Measurements from ENCODE around the gene ACTN3.
"Not testable (repeated sequence)": the region's sequence is repeated elsewhere in the genome, so short reads cannot be mapped to it uniquely, and the experiment has no call there.

ACTN3 gene

DNA sequence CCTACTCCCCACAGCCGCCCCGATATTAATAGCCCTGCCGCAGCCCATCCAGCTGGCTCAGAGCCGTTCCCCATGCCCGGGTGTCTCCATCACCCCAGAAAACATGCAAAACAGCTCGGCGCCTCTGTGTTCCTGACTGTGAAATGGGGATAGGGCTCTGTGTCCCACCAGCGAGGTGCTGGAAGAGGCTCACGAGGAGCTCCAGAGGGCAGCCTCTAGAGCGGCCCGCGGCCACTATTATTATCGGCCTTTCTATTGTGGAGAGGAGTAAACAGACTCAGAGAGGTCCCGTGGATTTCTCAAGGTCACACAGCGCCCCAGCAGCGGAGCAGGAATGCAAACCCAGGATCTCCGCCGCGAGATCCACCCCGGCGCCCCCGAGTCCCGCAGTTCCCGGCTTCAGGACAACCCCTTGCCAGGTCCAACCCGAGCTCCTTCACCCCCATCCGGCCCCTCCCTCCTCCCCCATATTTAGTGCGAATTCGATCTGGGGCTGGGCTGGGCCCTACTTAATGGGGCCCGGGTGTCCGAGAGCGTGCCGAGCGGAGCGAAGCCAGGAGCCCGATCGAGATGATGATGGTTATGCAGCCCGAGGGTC, at the start of gene ACTN3:
ACTN3 (plus strand) TSS at position 536 of the 598 bp plus-strand sequence; CDS start at position 571, 35 bp downstream.
- no peak for DNase-seq (ENCODE audit: low read depth in 2 of 2)

DNA sequence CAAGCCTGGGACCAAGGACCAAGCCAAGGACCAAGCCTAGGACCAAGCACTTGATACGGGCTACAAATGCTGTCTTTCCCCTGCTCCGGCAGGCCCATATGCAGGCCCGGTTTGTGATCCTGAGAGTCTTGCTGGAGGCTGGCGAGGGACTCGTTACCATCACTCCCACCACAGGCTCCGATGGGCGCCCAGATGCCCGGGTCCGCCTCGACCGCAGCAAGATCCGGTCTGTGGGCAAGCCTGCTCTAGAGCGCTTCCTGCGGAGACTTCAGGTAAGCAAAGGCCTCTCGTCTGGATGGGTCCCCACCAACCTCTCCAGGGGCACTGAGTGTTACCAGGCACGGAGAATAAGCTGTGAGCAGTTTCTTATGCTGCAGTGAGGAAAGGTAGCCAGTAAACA, 49.5 kb upstream of the ACTN3 start:
- DNase-seq (ENCODE audit: low read depth in 2 of 2), result no peak

DNA sequence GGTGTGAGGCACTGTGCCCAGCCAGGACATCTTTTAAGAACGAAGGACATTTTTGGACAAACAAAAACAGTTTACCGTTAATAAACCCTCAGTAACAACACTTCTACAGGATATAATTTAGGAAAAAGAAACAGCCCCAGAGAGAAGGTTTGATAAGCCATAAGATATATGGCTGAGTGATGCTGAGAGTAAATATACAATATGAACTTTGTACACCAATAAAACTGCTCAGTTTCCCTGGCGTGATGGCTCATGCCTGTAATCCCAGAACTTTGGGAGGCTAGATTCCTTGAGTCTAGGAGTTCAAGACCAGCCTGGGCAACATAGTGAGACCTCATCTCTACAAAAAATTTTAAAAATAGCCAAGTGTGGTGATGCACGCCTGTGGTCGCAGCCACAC, 48.2 kb upstream of the ACTN3 start:
- no peak for DNase-seq (ENCODE audit: low read depth in 2 of 2)

DNA sequence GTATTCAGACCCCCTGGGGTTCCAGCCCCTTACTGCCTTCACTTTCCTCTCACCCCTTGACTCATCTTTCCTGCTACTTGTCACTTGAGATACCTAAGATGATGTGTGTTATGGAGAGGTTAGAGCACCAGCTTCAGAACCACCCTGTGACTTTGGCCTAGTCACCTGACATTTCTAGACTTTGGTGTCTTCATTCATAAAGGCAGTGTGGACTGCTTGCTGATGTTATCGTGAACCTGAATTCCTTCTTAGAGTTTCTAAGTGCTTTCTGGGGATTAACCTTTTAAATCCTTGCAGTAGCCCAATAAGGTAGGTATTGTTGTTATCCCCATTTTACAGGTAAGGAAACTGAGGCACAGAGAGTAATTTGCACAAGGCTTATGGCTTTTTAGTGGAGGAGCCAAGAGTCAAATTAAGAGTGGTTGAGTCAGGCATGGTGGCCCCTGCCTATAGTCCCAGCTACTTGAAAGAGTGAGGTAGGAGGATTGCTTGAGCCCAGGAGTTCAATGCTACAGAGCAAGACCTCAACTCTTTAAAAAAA, 41.4 kb upstream of the ACTN3 start:
- DNase-seq (ENCODE audit: low read depth in 2 of 2), result no peak

DNA sequence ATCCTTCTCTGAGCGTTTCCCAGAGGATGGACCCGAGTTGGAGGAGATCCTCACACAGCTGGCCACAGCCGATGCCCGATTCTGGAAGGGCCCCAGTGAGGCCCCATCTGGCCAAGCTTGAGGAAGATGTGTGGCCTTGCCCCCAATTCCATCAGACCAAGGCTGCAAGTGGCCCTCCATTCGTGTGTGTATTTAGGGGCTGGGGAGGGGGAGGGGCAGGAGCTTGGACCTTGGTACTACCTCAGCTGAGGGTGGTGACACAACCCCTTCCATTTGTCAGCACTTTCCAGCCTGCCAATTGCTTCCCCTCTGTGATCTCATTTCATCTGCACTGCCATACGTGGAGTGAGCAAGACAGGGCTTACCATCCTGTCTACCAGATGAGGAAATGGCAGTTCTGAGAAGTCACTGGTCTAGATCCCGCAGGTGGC, 37.6 kb upstream of the ACTN3 start:
- no peak for DNase-seq (ENCODE audit: low read depth in 2 of 2)

DNA sequence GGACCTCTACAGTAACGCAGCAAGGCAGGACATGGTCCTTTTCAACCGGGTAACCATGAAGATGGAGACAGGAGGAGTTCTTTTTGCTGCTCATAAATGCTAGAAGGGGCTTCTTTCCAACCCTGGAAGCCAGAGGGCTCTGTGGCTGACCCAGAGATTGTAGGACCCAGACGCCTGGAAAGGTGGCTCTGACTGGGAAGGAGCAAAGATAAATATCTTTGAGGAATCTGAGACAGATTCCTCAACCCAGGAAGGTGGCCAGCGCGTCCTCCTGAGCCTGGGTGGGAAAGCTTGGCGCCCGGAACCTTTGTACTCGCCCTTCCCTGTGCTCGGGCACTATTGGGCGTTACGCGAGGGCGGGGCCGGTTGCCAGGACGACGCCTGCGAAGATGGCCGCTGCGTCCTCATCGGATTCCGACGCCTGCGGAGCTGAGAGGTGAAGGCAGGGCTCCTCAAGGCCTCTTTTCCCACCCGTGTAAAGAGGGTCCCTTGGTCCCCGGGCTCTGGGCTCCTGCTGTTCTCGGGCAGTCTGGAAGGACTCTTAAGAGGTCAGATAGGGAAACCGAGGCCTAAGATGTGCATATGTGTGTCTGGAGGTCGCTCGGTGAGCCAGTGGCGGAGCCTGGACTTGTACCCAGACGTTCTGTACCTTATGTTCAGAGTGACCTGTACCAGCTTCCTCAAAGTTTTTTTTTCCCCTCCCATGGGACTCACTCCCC, 36.3 kb upstream of the ACTN3 start, which contains the start of gene BBS1:
BBS1 (plus strand) TSS at position 365 of the 719 bp plus-strand sequence; CDS start at position 390, 25 bp downstream.
- peak; percentile 72 to 84 for DNase-seq (ENCODE audit: low read depth in 2 of 2)

DNA sequence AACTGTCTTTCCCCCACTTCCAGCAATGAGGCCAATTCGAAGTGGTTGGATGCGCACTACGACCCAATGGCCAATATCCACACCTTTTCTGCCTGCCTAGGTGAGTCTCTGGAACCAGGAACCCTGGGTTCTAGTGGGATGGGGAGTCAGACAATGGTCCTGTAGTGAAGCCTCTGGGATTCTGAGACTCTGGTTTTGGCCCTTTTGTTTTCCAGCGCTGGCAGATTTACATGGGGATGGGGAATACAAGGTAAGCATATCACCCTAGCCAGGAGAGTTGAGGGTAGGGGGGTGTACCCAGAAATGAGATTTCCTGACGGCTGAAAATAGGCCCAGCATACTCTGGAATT, 35.7 kb upstream of the ACTN3 start:
- no peak for DNase-seq (ENCODE audit: low read depth in 2 of 2)

DNA sequence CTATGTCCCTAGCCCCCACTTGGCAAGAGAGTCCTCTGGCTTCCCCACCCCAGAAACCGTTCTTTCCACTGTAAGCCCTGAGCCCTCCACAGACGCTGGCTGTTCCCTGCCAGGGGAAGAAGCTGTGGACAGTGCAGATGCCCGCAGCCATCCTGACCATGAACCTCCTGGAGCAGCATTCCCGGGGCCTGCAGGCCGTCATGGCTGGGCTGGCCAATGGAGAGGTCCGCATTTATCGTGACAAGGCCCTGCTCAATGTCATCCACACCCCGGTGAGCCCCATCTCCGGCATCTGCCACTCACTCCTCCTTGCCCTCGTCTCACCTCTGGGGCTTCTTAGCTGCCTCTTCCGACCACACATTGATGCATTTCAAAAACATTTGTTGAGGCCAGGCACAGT, 23.1 kb upstream of the ACTN3 start:
- DNase-seq (ENCODE audit: low read depth in 2 of 2), result no peak

DNA sequence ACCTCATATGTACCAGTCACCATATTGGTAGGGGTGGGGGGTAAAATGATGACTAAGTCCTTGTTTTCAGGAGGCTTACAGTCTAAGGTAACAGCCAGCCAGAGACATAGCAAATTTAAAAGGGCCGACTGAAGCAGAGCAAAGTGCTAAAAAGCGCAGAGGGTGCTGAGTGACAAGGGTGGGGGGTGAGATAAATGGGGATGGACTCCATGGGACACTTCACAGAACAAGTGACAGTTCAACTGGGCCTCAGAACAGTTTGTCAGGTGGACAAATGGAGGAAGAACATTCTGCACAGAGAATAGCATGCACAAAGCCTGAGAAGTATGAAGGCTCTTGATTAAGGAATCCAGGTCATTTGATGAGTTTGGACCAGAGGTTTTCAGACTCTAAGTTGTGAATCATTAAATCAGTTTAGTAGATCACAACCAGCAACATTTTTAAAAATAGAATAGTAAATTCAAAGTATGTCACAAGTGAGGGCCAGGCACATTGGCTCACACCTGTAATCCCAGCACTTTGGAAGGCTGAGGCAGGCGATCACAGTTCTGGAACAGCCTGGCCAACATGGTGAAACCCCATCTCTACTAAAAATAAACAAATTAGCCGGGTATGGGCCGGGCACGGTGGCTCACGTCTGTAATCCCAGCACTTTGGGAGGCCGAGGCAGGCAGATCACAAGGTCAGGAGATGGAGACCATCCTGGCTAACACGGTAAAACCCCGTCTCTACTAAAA, 22.2 kb upstream of the ACTN3 start:
- no peak for DNase-seq (ENCODE audit: low read depth in 2 of 2)

DNA sequence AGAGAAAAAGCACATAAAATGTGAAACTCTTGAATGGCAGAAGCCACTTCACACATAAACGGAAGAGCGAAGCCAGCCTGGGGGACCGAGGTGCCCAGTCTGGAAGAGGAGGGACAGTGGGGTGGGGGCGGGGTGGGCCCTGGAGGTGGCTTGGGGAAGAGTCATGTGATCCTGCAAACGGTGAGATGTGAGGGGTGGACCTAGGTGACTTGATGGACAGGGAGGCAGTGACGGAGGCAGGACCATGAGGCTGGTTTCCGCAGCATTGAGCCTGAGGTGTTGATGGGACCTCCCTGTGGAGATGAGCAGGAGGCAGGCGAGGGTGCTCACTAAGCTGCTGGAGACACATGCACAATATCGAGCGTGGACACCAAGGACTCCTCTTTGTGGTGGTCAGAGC, 17.6 kb upstream of the ACTN3 start:
- DNase-seq (ENCODE audit: low read depth in 2 of 2), result no peak

DNA sequence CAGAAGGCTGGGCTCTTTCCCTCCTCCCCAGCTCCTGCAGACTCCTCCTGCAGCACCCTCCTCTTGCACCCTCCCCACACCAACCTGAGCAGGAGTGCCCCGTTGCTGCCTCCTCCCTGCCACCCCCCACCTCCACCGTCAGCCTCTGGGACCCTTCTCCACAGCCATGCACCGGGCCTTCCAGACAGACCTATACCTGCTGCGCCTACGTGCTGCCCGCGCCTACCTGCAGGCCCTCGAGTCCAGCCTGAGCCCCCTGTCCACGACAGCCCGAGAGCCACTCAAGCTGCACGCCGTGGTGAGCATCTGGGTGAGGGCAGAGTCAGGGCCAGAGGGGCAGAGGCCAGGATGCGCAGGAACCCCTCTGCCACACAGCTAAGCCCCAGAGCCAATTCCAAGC, 17.0 kb upstream of the ACTN3 start:
- DNase-seq (ENCODE audit: low read depth in 2 of 2), result no peak

DNA sequence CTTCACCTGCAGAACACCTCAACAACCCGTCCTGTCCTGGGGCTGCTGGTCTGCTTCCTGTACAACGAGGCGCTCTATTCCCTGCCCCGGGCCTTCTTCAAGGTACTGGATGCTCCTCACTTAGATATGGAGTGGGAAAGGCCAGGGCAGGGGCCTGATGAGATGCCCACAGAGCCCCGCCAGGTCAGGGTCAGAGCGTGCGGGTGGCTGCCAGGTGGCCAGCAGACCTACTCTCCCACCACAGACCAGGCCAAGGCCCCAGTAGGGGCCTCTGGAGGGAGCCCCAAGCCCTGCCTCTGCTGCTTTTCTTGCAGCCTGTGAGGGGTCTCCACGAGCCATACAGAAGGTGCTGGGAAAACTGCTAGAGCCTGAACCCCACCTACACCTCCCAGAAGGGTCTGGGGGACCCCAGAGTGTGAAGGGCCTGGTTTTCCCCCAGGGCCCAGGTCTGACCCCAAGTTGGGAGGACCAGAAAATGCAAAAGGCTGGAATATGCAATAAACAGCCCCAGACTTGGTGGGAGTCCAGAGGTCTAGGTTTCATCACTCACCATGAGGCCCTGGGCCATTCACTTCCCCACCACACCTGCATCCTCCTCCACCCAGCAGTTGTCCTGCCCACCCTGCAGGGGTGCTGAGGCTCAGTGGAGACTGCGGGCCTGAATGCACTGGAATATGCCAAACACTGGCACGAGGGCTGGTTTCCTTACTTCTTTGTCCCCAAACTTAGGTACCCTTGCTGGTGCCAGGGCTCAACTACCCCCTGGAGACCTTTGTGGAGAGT, 15.6 kb upstream of the ACTN3 start:
- no peak for DNase-seq (ENCODE audit: low read depth in 2 of 2)

DNA sequence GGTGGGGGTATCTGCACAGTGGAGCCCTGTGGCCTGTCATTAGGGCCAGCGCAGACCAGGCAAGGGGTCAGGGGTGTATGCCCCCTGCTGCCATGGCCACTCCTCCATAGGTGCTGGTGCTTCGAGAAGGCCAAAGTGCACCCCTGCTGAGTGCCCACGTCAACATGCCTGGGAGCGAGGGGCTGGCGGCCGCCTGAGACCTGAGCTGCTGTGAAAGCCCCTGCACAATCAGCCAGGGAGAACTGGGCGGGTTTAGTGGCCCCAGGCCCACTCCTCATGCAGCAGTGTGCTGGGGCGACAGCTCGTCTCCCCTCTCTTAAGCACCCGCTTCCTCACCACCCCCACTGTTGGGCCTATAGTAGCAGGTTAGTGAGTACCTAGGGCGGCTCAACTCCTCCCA, 14.9 kb upstream of the ACTN3 start:
- DNase-seq (ENCODE audit: low read depth in 2 of 2), result no peak

DNA sequence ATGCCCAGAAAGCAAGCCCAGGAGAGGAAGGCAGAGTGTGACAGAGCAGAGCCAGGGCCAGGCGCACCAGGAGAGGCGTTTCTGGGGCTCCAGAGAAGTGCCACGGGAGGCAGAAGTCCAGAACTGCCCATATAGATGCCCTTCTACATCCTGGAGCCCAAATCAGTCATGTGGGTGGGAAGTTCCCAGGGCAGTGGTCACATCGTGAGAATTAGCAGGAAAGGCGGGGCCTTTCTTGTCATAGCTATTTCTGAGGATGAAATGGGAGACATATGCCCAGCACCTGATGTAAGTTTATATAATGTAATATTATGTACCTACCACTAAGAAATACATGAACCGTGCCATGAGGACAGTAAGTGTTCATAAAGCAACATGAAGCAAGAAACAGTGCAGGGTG, 13.9 kb upstream of the ACTN3 start:
- DNase-seq (ENCODE audit: low read depth in 2 of 2), result no peak

DNA sequence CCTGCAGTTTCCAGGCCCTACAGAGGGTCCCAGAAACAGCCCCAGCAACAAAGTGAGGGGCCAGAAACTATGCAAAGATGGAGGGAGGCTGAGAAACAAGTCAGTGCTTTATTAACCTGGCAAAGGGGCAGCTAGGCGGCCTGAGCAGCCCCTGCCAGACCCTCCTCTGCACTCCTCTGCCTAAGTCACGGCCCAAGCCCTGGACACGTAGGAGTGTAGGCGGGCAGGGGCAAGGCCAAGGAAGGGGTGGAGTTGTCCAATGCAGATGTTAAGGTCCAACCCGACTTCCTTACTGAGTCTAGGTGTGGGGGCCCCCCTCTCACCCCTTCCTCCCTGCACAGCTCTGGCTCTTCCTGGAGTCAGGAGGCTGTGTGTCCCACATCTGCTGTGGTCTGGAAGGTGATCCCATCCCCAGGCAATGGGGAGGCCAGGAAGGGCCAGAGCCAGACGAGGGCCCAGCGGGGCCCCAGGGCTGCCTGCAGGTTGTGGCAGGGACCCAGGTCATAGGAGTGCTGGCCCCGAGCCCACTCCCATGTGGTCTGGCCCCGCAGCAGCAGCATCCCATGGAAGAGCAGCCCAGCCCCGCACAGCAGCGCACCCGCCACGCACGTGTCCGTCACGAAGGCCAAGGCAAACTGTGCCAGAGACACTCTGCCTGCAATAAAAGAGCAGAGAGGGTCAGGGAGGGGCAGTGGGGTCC, 7.4 kb upstream of the ACTN3 start:
- no peak for DNase-seq (ENCODE audit: low read depth in 2 of 2)

DNA sequence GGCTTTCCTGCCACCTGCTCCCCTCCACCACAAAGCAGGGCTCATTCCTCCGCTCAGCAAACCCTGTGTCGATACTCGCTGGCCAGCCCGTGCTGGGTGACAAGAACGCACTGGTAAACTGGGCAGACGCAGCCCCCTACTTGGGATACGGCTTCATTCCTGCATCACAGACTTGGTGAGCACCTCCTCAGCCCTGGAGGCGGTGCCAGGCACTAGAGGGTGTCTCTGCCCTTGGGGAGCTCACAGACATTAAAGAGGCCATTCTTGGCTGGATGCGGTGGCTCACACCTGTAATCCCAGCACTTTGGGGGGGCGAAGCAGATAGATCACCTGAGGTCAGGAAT, 6.9 kb upstream of the ACTN3 start:
- no peak for DNase-seq (ENCODE audit: low read depth in 2 of 2)

DNA sequence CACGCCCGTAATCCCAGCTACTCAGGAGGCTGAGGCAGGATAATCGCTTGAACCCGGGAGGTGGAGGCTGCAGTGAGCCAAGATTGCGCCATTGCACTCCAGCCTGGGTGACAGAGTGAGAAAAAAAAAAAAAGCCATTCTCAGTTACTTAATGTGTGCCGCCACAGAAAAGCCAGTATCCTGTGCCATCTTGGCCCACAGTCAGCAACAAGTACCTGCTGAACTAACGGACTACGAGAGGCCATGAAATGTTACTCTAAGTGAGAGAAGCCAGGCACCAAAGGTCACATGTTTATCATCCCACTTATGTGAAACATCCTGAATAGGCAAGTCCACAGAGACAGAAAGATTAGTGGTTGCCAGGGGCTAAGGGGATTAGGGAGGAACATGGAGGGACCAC, 6.1 kb upstream of the ACTN3 start:
- DNase-seq (ENCODE audit: low read depth in 2 of 2), result not testable (repeated sequence)

DNA sequence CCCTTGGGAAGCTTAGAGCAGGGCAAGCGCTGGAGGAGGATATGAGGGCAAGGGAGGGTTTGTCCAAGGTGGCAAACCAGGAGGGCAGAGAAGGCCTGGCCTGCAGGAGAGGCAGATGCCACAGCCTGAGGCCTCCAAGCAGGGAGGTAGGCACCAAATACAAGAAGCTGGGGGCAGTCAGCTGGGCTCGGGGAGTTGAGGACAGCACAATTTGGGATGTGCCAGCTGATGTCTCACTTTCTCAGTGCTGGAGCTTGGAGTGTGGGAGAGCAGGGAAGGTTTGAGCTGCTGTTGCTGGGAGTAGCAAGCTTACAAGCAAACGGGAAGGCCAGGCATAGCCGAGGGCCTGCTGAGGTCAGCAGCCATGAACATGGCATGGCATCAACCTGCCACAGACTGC, 4.8 kb upstream of the ACTN3 start:
- no peak for DNase-seq (ENCODE audit: low read depth in 2 of 2)

DNA sequence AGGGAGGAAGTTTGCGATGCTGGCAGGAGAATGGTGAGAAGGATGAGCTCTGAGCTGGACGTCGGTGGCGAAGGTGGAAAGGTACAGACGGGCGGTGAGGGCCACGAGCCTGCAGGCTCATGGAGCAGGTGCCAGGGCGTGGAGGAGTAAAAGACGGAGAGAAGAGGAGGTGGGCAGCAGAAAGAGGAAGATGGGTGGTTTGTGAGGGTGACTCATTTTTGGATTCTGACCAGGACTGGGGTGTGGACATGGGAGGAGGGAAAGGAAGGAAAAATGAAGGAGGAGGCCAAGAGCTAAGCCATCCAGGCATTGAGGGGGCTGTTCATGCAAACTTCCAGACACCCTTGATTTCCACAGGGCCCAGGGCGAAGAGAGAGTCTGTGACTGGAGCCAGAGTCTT, 4.3 kb upstream of the ACTN3 start:
- DNase-seq (ENCODE audit: low read depth in 2 of 2), result no peak

DNA sequence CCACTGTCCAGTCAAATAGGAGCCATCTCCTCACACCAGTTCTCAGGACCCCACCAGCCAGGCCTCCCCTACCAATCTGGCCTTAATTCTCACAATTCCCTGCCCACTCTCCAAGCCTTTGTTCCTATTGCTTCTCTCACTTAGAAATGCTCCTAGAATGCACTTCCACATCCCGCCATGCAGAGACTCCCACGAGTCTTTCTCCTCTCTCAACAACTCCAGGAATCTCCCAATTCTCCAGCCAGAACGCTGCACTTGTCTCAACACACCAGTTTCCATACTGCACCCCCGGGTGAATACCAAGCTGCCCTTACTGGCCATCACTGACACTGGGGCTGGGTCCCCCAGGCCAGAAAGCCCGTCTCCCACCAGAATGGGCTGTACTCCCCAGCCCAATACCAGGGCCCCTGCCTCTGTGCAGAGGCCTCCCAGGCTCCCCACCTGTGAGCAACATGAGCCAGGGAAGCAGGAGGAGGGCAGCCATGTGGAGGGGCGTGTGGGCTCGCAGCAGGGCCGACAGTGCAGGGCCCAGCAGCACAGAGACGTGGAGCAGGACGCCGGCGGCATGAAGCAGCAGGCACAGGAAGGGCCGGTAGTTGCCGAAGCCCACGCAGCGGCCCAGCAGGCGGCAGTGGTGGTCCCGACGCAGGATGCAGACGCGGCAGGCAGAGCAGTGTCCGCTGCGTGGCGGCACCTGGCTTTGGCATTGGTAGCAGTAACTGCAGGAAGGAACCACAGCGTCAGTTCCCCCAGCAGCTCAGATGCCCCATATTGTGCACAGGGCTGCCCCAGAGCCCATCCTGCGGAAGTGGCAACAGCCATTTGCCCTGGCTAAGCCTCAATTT, 3.2 kb upstream of the ACTN3 start:
- DNase-seq (ENCODE audit: low read depth in 2 of 2), result peak in 1 of 2 experiments; percentile 33
